Measurements from ENCODE around the gene SYTL3. TPM values are rescaled to one million over a fixed set of nuclear protein-coding genes. Genes with fewer than 3 reads are reported as not detected.

The SYTL3 gene
- total RNA-seq, 2 experiments from 2014 or later: 25.8 to 26.9 TPM

DNA sequence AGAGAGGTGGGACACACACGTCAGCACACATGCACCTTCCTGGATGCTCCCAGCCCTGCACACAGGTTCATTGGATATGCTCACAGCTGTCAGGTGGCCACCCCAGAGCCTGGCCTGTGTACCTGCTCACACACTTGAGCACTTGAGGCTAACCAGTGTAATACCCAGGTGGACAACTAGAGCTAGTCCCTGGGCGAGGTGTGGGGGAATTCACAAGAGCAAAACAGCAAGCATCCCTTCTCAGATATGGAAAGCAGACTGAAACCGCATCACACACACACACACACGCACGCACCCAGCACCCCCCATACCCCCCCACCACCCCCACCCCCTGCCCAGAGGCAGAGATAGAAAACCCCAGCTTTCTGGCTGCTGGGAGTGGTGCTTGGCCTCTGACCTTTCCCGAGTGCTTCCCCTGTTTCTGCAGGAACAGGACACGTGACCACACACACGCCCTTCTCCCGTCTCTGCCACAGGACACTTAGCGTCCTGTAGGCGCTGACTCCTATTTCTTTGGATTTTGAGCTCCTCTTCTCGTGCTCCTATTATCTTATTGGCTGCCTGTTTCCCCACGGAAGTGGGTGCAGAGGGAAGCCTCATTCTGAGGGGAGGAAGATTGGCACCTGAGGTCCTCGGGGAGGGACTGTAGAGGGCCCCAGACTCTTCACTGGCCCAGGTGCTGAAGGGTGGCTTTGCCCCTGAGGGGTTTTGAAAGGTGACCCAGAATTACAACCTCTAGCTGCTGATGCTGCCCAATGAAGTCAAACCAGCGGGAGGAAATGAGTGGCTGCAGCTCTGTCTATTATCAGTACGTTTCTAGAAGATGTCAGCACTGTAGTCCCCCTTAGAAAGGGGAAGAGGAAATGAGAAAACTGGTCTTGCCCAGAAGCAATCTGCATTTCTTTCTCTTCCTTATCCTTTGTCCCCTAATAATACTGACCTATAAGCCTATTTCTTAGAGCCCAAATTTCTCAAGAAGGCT, 65.8 kb downstream of the SYTL3 start:
- POLR2A ChIA-PET: no interaction called here
- Mint-ChIP-seq H3K4me3 (no peak overlapping the region), H3K27ac (peak overlapping the region; percentile 78), H3K4me1 (peaks cover 66% of the 10 kb centered on the region), H3K9me3 (no peaks in the 10 kb centered on the region), H3K36me3 (ENCODE audit: low read depth) (peaks cover 65% of the 10 kb centered on the region), H3K27me3 (no peaks in the 10 kb centered on the region)
- no peak for DNase-seq
- CTCF ChIA-PET: interaction anchor here (0.6 to 1.3 kb wide), 3 partner anchors 110 to 749 kb away, joined by 3 to 4 read pairs (median 3); no protein-coding TSS in a partner anchor

DNA sequence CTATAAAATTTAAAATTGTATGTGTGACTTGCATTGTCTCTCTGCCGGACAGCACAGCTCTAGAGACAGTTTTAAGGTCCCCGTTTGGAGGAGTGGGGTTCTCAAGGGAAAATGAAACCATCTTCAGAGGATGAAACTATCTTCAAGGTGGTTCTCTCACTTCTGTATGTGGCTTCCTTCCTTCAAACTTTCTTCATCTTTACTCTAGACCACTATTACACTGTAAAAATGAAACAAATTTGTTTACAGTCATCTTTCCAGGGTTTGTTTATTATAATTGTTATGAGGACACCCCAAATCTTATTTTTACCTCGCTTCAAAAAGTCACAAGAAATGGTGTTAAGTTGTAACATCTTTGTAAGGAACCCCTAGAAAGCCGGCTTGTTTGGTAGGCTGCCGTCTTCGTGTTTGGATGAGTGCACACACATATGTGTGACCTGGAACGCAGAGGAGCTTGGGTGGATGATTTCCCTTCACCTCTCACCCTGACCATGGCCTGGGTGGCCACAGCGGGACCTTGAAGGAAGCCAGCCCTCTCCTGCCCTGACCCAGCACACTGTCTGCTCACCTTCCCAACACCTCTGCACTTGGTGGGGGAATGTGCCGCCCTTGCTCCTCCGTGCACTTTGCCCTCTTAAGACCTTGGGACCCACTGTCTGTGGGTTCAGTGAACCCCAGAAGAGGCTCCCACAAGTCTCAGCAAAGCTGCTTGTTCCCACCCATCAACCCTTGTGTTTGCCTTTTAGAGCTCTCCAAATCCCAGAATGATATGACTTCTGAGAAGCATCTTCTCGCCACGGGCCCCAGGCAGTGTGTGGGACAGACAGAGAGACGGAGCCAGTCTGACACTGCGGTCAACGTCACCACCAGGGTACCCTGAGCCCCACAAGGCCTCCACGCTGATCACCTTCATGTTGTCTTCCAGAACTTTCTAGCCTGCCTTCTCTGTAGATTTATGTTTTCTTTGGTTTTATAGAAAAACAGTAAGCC, 67.8 kb downstream of the SYTL3 start:
- Mint-ChIP-seq H3K27me3 (no peaks in the 10 kb centered on the region), H3K27ac (peak overlapping the region; percentile 93), H3K4me1 (peaks cover 80% of the 10 kb centered on the region), H3K4me3 (peak overlapping the region; percentile 46), H3K9me3 (no peaks in the 10 kb centered on the region), H3K36me3 (ENCODE audit: low read depth) (peaks cover 60% of the 10 kb centered on the region)
- peak; percentile 45 for DNase-seq
- ChIA-PET POLR2A (no interaction called here), CTCF (interaction anchor here (0.6 to 1.7 kb wide), 3 partner anchors 10 to 253 kb away, joined by 3 read pairs; no protein-coding TSS in a partner anchor)

DNA sequence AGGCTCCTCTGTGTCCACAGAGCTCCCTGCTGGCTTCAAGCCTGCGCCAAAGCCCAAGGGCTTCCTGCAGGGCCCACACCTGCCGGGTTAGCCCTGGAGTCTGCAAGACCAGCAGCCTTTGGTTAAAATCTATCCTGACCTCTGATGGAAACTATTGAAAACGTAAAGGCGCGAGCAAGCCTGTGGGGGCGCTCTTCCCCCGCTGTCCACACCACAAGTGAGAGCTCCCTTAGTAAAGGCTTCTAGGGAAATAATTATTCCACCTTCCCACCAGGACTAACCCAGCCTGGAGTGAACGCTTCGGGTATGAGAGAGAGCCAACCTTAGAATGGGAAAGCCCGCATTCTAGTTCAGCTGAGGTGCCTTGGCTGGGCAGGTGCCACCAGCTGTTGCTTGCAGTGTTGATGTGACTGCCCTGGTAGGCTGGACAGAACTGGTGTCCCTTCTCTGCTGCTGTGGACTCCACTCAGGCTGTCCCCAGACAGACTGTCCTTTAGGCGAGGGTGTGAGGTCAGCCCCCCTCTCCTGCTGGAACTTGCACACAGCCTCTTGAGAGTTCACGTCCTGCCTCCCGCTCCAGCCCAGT, 68.7 kb downstream of the SYTL3 start:
- CTCF ChIA-PET: interaction anchor here (0.5 to 1.3 kb wide), 6 partner anchors 11 to 883 kb away, joined by 3 to 6 read pairs (median 3); no protein-coding TSS in a partner anchor
- no peaks in the 10 kb centered on the region for H3K27me3 Mint-ChIP-seq
- no peaks in the 10 kb centered on the region for H3K9me3 Mint-ChIP-seq
- peak overlapping the region; percentile 93 for H3K27ac Mint-ChIP-seq
- no peak overlapping the region for H3K4me3 Mint-ChIP-seq
- H3K4me1 Mint-ChIP-seq: peaks cover 73% of the 10 kb centered on the region
- H3K36me3 Mint-ChIP-seq (ENCODE audit: low read depth): peaks cover 55% of the 10 kb centered on the region
- POLR2A ChIA-PET: no interaction called here
- no peak for DNase-seq

DNA sequence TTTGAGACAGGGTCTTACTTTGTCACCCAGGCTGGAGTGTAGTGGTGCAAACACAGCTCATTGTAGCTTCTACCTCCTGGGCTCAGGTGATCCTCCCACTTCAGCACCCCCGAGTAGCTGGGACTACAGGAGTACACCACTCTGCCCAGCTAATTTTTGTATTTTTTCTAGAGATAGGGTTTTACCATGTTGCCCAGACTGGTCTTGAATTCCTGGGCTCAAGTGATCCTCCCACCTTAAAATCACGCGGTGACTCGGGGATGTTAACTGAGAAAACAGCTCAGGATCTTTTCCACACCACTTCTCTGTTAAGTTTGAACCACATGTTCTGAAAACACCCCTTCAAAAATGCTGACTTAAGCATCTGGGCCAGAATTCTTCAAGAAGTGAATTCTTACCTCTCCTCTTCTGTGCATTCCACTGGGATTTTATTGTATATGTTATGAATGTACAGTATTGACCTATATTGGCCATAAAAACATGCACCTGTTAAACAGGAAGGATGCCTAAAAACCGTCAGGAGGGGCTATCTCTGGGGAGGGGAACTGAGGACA, 72.4 kb downstream of the SYTL3 start:
- Mint-ChIP-seq H3K27me3 (no peaks in the 10 kb centered on the region), H3K9me3 (no peaks in the 10 kb centered on the region), H3K27ac (no peak overlapping the region), H3K36me3 (ENCODE audit: low read depth) (peaks cover 54% of the 10 kb centered on the region), H3K4me3 (no peak overlapping the region), H3K4me1 (peaks cover 47% of the 10 kb centered on the region)
- DNase-seq: no peak
- ChIA-PET POLR2A (interaction anchor here (0.6 kb wide), 2 partner anchors 84 to 285 kb away, joined by 4 to 5 read pairs; no protein-coding TSS in a partner anchor), CTCF (interaction anchor here (0.6 to 0.8 kb wide), 3 partner anchors 31 to 168 kb away, joined by 3 read pairs; no protein-coding TSS in a partner anchor)

DNA sequence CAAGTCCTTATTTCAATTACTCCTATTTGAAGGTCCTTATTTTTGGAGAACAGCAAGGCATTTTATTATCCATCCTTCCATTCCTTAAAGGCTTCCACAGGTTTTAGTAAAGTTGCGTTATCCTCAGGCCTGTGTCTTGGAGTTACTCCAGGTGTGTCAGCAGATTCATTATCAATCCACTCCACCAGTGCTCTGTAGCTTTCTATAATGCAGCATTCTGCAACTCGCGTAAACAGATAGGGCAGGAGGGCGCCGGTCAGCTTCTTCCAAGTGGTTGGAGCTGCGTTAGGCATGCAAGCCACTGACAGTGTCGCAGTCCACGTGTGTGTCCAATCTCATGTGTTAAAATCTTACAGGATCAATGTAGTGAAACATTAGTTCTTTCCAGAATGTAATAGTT, 75.8 kb downstream of the SYTL3 start:
- H3K4me3 Mint-ChIP-seq: no peak overlapping the region
- ChIA-PET POLR2A (no interaction called here), CTCF (interaction anchor here (0.6 to 1.5 kb wide), 2 partner anchors 14 to 22 kb away, joined by 3 to 4 read pairs; no protein-coding TSS in a partner anchor)
- H3K4me1 Mint-ChIP-seq: peaks cover 14% of the 10 kb centered on the region
- H3K36me3 Mint-ChIP-seq (ENCODE audit: low read depth): peaks cover 51% of the 10 kb centered on the region
- no peaks in the 10 kb centered on the region for H3K27me3 Mint-ChIP-seq
- DNase-seq: no peak
- H3K27ac Mint-ChIP-seq: no peak overlapping the region
- peaks cover 2% of the 10 kb centered on the region for H3K9me3 Mint-ChIP-seq

DNA sequence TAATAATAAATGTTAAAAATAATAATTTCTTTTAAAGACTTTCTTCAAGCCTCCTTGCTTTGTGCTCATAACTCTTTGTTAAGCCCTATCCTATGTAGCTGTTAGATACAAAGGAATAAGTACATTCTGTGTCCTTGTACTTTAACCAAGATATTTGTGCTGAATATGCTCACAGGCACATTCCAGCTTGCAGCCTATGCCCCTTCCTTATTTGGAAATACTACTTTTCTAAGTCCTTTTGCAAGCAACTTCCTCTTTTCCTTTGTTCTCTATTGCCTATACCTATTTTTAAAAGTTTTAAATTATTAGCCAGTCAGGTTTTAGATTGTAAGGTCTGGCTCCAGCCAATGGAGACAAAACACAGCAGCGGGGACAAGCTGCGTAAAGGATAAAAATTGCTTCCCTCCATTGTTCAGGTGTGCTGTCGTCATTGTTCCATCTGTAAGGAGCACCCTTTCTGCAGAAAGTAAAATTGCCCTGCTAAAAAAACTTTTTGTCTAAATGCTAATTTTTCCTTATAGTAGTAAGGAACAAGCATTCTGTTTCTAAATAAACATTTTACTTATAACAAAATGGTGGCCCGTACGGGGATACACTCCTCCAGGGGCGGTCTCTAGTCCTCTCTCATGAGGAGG, 80.2 kb downstream of the SYTL3 start:
- DNase-seq: no peak

DNA sequence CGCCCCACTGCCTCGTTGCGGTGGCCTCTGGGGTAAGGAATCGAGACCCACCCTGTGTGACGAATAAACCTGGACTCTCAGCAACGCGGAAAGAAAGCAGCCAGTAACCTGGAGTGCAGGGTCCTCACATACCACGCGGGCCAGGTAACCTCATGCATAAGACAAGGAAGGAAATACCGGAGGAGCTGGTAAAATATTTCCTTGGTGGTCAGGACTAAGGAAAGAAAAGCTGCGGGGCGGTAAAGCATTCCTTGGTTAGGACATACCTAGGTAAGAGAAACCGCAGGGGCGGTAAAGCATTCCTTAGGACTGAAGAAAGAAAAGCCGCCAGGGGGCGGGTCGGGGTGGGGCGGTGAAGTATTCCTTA, 80.7 kb downstream of the SYTL3 start:
- Mint-ChIP-seq H3K4me3 (no peak overlapping the region), H3K9me3 (peaks cover 10% of the 10 kb centered on the region), H3K27ac (no peak overlapping the region), H3K4me1 (peaks cover 11% of the 10 kb centered on the region), H3K36me3 (ENCODE audit: low read depth) (peaks cover 66% of the 10 kb centered on the region), H3K27me3 (no peaks in the 10 kb centered on the region)
- POLR2A ChIA-PET: no interaction called here
- DNase-seq: no peak
- CTCF ChIA-PET: interaction anchor here (1.3 to 1.4 kb wide), 2 partner anchors 12 to 39 kb away, joined by 3 read pairs; no protein-coding TSS in a partner anchor

More for the DNA sequence above, 80.2 kb downstream of the SYTL3 start:
- H3K27me3 Mint-ChIP-seq: no peaks in the 10 kb centered on the region
- H3K36me3 Mint-ChIP-seq (ENCODE audit: low read depth): peaks cover 64% of the 10 kb centered on the region
- ChIA-PET POLR2A (no interaction called here), CTCF (interaction anchor here (1.3 kb wide), 1 partner anchor 39 kb away, joined by 3 read pairs; no protein-coding TSS in a partner anchor)
- peaks cover 8% of the 10 kb centered on the region for H3K4me1 Mint-ChIP-seq
- H3K4me3 Mint-ChIP-seq: no peak overlapping the region
- peaks cover 10% of the 10 kb centered on the region for H3K9me3 Mint-ChIP-seq
- no peak overlapping the region for H3K27ac Mint-ChIP-seq

DNA sequence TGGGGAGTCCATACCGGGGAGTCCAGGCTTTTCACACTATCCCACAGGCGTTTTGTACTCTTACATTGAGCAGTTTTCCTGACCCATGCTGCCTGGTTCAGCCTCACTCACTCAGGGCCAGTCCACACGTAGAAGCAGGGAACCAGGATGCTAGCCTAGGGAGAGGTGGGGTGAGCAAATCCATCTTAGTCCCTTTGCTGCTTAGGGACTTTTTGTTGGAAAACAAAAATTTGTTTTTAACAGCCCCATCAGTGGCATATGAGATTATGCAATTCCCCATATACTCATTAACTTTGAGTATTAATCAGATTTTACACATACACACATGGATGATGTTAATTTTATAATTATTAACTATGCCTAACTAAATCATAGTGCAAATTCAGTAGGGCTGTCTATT, 85.2 kb downstream of the SYTL3 start:
- Mint-ChIP-seq H3K9me3 (peaks cover 24% of the 10 kb centered on the region), H3K27ac (no peak overlapping the region), H3K36me3 (ENCODE audit: low read depth) (peaks cover 68% of the 10 kb centered on the region), H3K4me3 (no peak overlapping the region), H3K4me1 (peaks cover 16% of the 10 kb centered on the region), H3K27me3 (no peaks in the 10 kb centered on the region)
- no peak for DNase-seq
- POLR2A ChIA-PET: no interaction called here
- CTCF ChIA-PET: interaction anchor here (1.0 kb wide), 1 partner anchor 7 kb away, joined by 3 read pairs; no protein-coding TSS in a partner anchor

DNA sequence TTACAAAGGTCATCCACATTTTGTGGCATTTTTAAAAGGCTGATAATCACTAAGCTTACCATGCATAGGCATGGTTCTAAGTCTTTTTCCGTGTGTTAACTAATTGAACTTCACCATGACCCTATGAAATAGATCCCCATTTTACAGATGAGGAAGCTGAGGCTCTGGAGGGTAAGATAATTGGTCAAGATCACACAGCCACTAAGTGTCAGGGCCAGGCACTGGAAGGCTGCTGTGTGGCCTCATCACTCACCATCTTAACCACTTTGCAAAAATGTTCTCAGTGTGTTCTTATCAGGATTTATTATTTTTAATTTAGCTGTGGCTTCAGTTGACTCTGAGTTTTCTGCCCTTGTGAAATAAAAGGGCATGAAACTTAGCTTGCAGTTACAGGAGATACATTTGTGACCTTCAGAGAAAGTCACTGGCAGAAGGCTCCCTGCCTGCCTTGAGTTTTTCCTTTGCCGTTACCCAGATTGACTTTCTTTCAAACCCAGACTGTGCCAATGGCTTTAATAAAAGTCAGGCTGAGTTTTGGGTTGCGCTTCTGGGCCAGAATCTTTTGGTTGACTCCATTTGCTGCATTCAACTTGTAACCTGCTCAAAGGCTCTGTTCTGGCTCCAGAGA, 87.3 kb downstream of the SYTL3 start:
- POLR2A ChIA-PET: interaction anchor here (0.6 kb wide), 1 partner anchor 140 kb away, joined by 3 read pairs; no protein-coding TSS in a partner anchor

DNA sequence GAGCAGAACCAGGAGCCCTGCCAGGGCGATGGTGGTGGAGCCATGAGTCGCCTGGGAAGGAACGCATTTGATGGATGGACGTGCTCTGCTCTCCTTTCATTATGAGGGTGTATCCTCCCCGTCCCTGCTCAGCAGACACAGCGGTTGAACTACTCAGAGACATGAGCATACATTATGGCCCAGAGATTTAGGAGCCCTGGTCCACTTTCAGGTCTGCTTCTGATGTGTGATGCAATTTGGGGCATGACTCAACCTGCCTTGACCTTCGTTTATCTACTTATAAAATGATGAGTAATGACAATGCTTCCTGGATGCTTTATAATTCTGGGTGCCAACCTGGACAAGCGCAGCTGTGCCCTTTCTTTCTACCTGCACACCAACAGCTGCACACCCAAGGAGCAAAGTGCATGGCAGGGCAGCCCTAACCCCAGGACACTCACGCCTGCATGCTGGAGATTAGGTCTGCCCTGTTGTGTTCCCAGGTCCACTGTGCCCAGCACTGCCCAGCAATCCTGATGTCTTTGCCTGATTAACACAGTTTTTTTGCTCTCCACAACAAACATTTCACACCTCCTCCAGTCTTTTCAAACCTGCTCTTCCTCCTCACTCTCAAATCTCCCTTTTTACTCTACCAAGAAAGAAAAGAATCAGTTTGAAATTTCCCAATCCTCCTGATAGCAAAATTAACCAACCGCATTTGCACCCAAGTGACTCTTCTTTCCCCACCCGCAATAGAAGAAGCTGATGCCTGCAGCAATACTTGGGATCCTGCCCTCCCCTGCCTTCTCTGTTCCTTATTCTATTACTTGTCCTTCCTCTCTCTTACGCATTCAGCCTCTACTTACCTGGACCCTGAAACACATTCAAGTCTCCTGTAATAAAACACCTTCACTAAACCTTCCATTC, 88.1 kb downstream of the SYTL3 start:
- Mint-ChIP-seq H3K27me3 (no peaks in the 10 kb centered on the region), H3K4me3 (no peak overlapping the region), H3K9me3 (peaks cover 20% of the 10 kb centered on the region), H3K4me1 (peaks cover 16% of the 10 kb centered on the region), H3K36me3 (ENCODE audit: low read depth) (peaks cover 68% of the 10 kb centered on the region), H3K27ac (no peak overlapping the region)
- CTCF ChIA-PET: interaction anchor here (1.3 to 2.1 kb wide), 2 partner anchors 9 to 17 kb away, joined by 5 to 6 read pairs; no protein-coding TSS in a partner anchor
- no peak for DNase-seq
- POLR2A ChIA-PET: no interaction called here

More for the DNA sequence above, 87.3 kb downstream of the SYTL3 start:
- Mint-ChIP-seq H3K9me3 (peaks cover 22% of the 10 kb centered on the region), H3K27me3 (no peaks in the 10 kb centered on the region), H3K36me3 (ENCODE audit: low read depth) (peaks cover 70% of the 10 kb centered on the region), H3K4me1 (peaks cover 16% of the 10 kb centered on the region), H3K27ac (no peak overlapping the region), H3K4me3 (no peak overlapping the region)
- CTCF ChIA-PET: interaction anchor here (0.6 to 2.1 kb wide), 3 partner anchors 10 to 129 kb away, joined by 3 to 6 read pairs (median 5); no protein-coding TSS in a partner anchor
- DNase-seq: no peak

Data from activated CD4-positive, alpha-beta T cell treated with anti-CD3 and anti-CD28 coated beads, Interleukin-2, amount 10 ng/mL, durations not matched to agents 7 days and 5 days (primary cell).